Measurements from ENCODE around the gene SH3BP4. TPM values are rescaled to one million over a fixed set of nuclear protein-coding genes. Genes with fewer than 3 reads are reported as not detected.

The SH3BP4 gene
- total RNA-seq, 2 experiments from 2014 or later: 0.06 TPM; not detected in 1

DNA sequence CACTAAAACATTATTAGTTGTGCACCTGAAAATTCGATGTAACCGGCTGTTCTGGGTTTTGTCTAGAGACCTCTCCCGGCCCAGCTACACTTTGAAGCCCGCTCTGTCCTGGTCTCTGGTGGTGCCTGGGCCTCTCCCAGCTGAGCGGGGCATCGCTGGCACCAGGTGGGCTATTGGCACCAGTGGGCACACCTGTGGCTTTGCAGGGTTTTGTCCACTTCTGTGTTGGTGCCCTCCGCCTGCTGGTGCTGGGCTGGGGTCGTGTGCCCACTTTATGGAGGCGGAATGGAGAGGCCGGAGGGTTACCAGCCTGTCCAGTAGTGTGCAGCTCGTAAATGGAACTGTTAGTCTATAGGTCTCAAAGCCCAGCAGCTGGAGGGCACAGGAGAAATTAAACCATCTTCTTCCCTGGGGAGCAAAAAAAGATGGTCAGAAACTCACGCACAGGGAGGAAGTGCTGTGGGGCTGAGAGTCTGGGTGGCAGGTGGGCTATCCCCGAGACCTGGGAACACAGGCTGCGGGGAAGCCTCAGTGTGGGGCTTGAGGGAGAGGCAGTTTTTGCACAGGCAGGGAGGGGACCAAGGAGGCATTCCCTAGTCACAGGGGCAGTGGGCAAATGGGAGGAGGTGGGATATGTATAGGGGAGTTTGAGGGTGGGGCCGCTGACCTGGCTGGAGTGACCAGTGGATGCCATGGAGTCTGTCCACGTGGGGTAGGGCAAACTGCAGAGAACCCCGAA is 30.4 kb downstream of the SH3BP4 start:
- no peaks in the 10 kb centered on the region for H4K20me1 ChIP-seq (ENCODE audit: insufficient read depth, low read length)
- BruUV-seq (replicated peaks): no TSS peak
- H3K36me3 ChIP-seq (ENCODE audit: insufficient read depth, low read length): no peaks in the 10 kb centered on the region
- no peaks in the 10 kb centered on the region for H3K4me1 ChIP-seq (ENCODE audit: insufficient read depth, low read length, poor library complexity, severe bottlenecking)
- no peaks in the 10 kb centered on the region for H3K9me3 ChIP-seq (ENCODE audit: low read length)
- H3K9me2 ChIP-seq (ENCODE audit: insufficient read depth, low read length): no peaks in the 10 kb centered on the region
- no peak overlapping the region for H3K4me2 ChIP-seq (ENCODE audit: low read length)
- no peaks in the 10 kb centered on the region for H3K79me2 ChIP-seq (ENCODE audit: insufficient read depth, low read depth, low read length)
- H2AFZ ChIP-seq (ENCODE audit: low read length): no peak overlapping the region
- no peak for DNase-seq (ENCODE audit: low spot score)
- ChIA-PET POLR2A (no interaction called here), CTCF (ENCODE audit: unreplicated experiment) (no interaction called here)
- no peak overlapping the region for H3K4me3 ChIP-seq (ENCODE audit: low read depth, low read length, poor library complexity, severe bottlenecking)
- TF ChIP-seq EZH2phosphoT487 (IDR thresholded peaks at IDR 0.05; ENCODE audit: borderline replicate concordance, low read depth, low read length): no peak
- TF ChIP-seq, protein P1, sequence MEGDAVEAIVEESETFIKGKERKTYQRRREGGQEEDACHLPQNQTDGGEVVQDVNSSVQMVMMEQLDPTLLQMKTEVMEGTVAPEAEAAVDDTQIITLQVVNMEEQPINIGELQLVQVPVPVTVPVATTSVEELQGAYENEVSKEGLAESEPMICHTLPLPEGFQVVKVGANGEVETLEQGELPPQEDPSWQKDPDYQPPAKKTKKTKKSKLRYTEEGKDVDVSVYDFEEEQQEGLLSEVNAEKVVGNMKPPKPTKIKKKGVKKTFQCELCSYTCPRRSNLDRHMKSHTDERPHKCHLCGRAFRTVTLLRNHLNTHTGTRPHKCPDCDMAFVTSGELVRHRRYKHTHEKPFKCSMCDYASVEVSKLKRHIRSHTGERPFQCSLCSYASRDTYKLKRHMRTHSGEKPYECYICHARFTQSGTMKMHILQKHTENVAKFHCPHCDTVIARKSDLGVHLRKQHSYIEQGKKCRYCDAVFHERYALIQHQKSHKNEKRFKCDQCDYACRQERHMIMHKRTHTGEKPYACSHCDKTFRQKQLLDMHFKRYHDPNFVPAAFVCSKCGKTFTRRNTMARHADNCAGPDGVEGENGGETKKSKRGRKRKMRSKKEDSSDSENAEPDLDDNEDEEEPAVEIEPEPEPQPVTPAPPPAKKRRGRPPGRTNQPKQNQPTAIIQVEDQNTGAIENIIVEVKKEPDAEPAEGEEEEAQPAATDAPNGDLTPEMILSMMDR (conservative IDR thresholded peaks at IDR 0.05; ENCODE audit: low read length): no peak
- intact Hi-C loops (cut with micrococcal nuclease; ENCODE audit: unreplicated experiment): no loop called here
- no peak overlapping the region for H3K27ac ChIP-seq (ENCODE audit: low read depth, low read length, poor library complexity, severe bottlenecking)

GRCh38 chr2:234983011-234983726 is 31.4 kb downstream of the SH3BP4 start:
- Histone ChIP-seq H2AFZ (ENCODE audit: low read length) (no peak overlapping the region), H3K4me1 (ENCODE audit: insufficient read depth, low read length, poor library complexity, severe bottlenecking) (no peaks in the 10 kb centered on the region), H4K20me1 (ENCODE audit: insufficient read depth, low read length) (no peaks in the 10 kb centered on the region), H3K79me2 (ENCODE audit: insufficient read depth, low read depth, low read length) (no peaks in the 10 kb centered on the region), H3K4me2 (ENCODE audit: low read length) (no peak overlapping the region), H3K4me3 (ENCODE audit: low read depth, low read length, poor library complexity, severe bottlenecking) (no peak overlapping the region), H3K27ac (ENCODE audit: low read depth, low read length, poor library complexity, severe bottlenecking) (no peak overlapping the region), H3K9me2 (ENCODE audit: insufficient read depth, low read length) (no peaks in the 10 kb centered on the region), H3K36me3 (ENCODE audit: insufficient read depth, low read length) (no peaks in the 10 kb centered on the region), H3K9me3 (ENCODE audit: low read length) (no peaks in the 10 kb centered on the region)
- POLR2A ChIA-PET: no interaction called here
- intact Hi-C loops (cut with micrococcal nuclease; ENCODE audit: unreplicated experiment): no loop called here
- peak; percentile 18 for DNase-seq (ENCODE audit: low spot score)
- TF ChIP-seq, protein P1 (conservative IDR thresholded peaks at IDR 0.05; ENCODE audit: low read length): no peak
- TF ChIP-seq EZH2phosphoT487 (IDR thresholded peaks at IDR 0.05; ENCODE audit: borderline replicate concordance, low read depth, low read length): no peak
- CTCF ChIA-PET (ENCODE audit: unreplicated experiment): no interaction called here
- BruUV-seq (replicated peaks): no TSS peak
